ENCODE data around the gene C5AR2.
"Not testable (repeated sequence)": the region's sequence is repeated elsewhere in the genome, so short reads cannot be mapped to it uniquely, and the experiment has no call there.

C5AR2 gene

DNA sequence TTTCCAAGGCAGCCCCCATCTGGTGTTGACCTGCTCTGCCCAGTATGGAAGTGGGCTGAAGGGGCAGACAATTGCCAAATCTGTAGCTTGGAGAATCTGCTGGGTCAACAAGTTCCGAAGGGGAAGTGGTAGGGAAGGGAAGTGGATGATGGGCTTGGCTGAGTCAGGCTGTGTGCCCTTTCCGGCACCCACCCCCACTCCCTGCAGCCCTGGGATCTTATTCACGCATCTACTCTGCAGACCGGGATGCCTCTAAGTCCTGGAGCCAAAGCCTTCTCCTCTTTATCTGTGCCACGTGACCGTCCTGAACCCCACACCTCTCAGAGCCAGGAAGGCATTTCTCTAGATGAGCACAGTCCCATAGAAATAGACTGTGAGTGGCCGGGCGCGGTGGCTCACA, 7.5 kb upstream of the C5AR2 start:
- DNase-seq: no peak

DNA sequence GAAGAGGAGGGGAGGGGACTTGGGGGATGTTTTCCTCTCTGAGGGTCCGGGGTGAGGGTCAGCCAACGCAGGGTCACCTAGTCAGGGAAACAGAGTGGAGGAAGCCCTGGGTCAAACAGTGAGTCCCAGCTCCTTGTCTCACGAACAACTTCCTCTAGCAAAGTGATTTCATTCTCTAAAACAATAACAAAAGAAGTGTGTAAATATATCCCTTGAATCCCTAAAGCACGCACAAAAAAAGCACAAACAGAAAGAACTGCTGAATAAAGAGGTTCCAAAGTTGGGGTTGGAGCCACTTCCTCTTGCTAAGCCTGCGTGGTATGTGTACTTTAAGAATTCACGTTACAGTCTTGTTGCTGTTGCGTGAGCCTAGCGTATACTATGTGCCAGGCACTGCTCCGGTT, 1.5 kb upstream of the C5AR2 start:
- no peak for DNase-seq

DNA sequence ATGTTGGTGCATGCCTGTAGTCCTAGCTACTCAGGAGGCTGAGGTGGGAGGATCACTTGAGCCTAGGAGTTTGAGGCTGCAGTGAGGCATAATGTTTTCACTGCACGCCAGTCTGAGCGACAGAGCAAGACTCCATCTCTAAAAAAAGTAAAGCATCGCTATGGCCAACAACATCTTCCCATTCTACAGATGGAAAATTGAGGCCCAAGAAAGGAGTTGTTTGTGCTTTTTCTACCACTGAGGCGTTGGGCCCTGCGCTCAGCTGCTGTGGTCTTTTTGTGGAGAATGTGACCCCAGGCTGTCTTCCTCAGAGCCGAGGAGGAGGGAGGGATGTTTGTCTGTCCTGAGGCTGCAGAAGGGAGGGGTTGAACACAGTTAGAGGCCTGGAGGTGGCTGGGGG, 485 bp upstream of the C5AR2 start:
- no peak for DNase-seq

DNA sequence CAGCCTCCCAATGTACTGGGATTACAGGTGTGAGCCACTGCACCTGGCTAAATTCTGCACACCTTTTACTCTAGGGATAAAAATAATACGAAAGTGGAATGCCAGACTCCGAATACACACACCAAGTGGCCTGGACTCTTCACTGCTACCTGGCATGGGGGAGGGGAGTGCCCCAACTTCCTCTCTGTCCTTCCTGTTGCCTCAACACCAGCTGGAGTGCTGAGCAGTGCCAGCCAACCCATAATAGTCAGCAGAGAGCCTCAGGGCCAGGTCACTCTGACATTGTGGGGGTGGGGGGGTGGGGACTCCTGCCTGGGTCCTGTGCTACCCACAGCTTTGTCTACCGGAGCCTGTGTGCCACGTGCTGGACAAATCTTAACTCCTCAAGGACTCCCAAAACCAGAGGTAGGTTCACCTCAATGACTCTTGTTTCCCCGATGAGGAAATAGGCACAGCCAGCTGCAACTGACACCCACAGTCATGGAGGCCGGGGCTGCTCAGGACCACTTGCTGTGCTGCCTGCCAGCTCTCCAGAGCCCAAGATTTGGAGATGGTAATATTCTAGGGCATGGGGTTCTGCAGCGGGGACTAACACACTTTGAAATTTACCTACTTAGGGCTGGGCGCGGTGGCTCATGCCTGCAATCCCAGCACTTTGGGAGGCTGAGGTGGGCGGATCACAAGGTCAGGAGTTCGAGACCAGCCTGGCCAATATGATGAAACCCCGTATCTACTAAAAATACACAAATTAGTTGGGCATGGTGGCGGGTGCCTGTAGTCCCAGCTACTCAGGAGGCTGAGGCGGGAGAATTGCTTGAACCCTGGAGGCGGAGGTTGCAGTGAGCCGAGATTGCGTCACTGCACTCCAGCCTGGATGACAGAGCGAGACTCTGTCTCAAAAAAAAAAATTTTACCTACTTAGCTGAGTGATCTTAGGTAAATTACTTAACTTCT, 5.1 kb downstream of the C5AR2 start:
- not testable (repeated sequence) for DNase-seq

DNA sequence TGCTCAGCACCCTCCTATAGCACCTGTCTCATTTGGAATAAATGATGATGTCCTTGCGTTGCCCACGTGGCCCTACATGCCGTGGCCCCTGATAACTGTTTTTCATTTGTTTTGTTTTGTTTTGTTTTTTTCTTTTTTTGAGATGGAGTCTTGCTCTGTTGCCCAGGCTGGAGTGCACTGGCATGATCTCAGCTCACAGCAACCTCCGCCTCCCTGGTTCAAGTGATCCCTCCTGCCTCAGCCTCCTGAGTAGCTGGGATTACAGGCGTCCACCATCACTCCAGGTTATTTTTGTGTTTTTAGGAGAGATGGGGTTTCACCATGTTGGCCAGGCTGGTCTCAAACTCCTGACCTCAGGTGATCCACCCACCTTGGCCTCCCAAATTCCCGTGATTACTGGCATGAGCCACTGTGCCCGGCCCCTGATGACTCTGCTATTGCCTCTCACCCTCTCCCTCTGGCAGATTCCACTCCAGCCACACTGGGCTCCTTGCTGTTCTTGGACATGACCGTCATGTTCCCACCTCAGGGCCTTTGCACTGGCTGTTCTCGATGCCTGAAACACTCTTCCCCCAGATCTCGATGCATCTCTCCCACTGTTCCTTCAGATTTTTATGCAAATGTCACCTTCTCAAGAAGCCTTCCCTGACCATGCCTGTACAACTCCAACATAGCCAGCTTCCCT, 7.4 kb downstream of the C5AR2 start:
- no peak for DNase-seq

GRCh38 chr19:47340477-47341208, 8.7 kb downstream of the C5AR2 start:
- DNase-seq: no peak

- no peak for DNase-seq
Measured at GRCh38 chr19:47341734-47342133, 9.8 kb downstream of the C5AR2 start.

DNA sequence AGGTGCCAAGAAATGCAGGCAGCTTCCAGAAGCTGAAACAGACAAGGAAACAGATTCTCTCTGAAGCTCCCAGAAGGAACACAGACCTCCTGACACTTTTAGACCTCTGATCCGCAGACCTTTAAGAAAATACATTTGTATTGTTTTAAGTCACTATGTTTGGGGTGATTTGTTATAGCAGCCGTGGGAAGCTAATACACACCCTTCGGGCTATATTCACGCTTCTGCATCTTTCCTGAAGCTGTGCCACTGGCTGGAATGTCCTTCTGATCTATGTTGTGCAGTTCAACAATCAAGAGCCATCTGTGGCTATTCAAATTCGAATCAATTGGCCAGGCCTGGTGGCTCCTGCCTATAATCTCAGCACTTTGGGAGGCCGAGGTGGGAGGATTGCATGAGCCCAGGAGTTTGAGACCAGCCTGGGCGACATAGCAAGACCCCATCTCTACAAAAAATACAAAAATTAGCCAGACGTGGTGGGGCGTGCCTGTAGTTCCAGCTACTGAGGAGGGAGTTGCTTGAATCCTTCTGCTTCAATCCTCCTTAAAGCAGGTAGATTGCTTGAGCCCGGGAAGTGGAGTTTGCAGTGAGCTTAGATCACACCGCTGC, 11.3 kb downstream of the C5AR2 start:
- DNase-seq: no peak

DNA sequence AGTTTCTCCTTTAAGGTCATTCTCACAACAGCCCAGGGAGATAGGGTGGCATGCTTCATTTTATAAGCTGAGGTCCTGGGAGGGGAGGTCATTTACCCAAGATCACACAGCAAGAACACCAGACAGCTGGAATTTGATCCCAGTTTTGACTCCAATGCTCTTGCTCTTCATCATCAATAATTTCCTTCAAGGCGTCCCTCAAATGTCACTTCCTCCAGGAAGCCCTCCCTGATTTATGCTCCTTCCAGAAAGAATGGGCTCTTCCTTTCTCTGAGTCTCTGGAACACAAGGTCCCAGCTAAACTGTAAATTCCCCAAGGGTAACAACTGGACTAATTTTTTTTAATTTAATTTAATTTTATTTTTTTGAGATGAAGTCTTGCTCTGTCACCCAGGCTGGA, 12.4 kb downstream of the C5AR2 start:
- DNase-seq: no peak

- not testable (repeated sequence) for DNase-seq
Measured at GRCh38 chr19:47346024-47346423, 14.0 kb downstream of the C5AR2 start.

- peak; percentile 99 for DNase-seq
Measured at GRCh38 chr19:47348819-47349795, 17.1 kb downstream of the C5AR2 start, which contains the start of gene DHX34. Gene DHX34 (plus strand): TSS chr19:47349315. CDS start chr19:47353031, 3,716 bp downstream.

- DNase-seq: no peak
Measured at GRCh38 chr19:47350630-47351029, 18.7 kb downstream of the C5AR2 start.

DNA sequence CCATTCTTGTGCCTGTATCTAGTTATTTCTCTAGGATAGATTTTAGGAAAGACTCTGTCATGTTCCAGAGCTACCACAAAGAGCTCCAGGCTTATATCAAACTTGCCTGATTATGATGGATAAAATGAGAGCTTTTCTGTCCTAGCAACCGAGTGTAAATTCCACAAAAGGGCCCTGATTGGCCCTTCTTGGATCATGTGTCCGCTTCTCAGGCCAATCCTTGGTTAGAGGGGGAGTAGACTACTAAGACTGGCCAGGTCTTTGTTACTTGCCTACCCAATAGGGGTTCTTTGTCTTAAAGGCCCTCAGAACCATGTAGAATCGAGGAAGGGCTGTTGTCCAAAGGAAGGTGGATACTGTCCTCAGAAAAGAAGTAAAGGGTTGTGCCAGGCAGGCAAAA, 19.6 kb downstream of the C5AR2 start:
- no peak for DNase-seq

GRCh38 chr19:47352095-47352494, 20.1 kb downstream of the C5AR2 start:
- DNase-seq: no peak

DNA sequence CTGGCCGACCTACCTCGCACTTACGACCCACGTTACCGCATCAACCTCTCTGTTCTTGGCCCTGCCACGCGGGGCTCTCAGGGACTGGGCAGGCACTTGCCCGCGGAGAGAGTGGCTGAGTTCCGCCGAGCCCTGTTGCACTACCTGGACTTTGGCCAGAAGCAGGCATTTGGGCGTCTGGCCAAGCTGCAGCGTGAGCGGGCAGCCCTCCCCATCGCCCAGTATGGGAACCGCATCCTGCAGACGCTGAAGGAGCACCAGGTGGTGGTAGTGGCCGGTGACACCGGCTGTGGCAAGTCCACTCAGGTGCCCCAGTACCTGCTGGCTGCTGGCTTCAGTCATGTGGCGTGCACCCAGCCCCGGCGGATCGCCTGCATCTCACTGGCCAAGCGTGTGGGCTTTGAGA, 21.3 kb downstream of the C5AR2 start:
- DNase-seq: no peak

- no peak for DNase-seq
Measured at GRCh38 chr19:47356900-47357299, 24.9 kb downstream of the C5AR2 start.

- no peak for DNase-seq
Measured at GRCh38 chr19:47357788-47358680, 26.1 kb downstream of the C5AR2 start.

DNA sequence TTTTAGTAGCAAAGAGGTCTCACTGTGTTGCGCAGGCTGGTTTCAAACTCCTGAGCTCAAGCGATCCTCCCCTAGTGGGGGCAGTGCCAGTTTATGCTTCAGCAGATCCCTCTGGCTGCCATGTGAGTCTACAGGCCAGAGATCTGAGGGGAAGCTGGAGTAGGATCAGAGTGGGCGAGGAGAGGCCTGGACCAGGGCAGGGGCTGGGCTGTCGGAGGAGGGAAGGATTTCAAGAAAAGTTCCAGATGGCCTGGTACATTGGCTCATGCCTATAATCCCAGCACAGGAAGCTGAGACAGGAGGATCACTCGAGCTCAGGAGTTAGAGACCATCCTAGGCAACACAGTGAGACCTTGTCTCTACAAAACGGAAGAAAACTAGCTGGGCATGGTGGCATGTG, 27.0 kb downstream of the C5AR2 start:
- DNase-seq: no peak

DNA sequence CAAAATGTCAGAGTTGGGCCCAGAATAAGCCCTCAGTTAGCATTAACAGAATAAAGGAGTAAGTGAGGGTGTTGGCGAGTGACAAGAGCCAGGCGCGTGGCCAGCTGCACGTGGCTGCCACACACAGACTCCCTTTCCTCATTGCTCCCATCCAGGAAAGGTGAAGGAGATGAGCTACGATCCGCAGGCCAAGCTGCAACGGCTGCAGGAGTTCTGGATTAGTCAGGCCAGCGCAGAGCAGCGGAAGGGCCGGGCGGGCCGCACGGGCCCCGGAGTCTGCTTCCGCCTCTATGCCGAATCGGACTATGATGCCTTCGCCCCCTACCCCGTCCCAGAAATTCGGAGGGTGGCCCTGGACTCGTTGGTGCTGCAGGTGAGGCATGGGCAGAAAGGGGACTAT, 30.3 kb downstream of the C5AR2 start:
- no peak for DNase-seq

- DNase-seq: no peak
Measured at GRCh38 chr19:47363758-47364531, 32.0 kb downstream of the C5AR2 start.
